Lung microvascular endothelial cell (primary cell): Measurements from ENCODE around the gene SEMA4C. TPM values are rescaled to one million over a fixed set of nuclear protein-coding genes. Genes with fewer than 3 reads are reported as not detected.

Experiments
- DNase-seq, 2 donors: peaks; one replicate each; pipeline versions ENCODE4 v3.0.0 to v3.0.0-alpha.2; 2010; ENCODE audit warnings: low read depth in 2 of 2
- total RNA-seq: library from RNA; depleted of rRNA; stranded (reverse); fragments of >200 nt; gene quantifications from 2 replicates; pipeline ENCODE4 v1.2.1, GENCODE V29; 2014

Gene SEMA4C
- total RNA-seq, 1 donor from 2014 or later = 20.8 TPM

GRCh38 chr2:96881349-96882195 is 11.7 kb upstream of the SEMA4C start:
- DNase-seq = no peak

GRCh38 chr2:96880891-96881273 is 11.0 kb upstream of the SEMA4C start:
- no peak for DNase-seq

GRCh38 chr2:96879545-96880040 is 9.7 kb upstream of the SEMA4C start:
- no peak for DNase-seq

DNA sequence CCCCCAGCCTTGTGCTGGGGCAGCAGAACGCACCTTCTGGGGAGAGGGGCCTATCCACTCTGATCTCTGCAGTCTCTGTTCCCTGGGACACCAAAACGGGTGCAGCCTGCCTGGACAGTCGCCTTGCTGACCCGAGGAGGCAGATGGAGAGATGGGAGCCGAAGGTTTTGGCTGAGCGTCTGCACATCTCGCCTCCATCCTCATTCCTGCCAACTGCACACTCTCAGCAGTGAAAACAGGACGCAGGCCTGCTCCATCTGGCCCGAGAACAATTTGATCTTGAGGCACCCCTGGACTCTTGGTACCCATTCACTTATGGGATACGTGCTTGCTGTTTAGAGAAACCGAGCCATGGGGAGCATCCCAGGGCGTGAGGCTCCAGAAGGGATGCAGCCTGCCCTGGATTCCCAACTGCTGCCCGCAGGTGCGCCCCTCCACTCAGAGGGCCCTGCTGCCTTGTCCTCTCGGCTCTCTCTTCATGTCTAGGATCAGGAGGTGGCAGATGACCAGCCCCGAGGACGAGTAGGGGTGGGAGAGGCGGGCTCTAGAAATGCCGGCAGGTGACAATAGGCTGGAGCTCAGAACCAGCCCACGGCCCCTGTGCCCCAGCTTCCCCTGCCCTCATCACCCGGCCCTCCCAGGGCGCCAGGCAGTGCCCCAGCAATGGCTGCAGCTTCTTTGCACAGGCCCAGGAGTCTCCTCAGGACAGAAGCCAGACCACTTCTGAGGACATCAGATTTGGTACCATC is 9.1 kb upstream of the SEMA4C start:
- no peak for DNase-seq

DNA sequence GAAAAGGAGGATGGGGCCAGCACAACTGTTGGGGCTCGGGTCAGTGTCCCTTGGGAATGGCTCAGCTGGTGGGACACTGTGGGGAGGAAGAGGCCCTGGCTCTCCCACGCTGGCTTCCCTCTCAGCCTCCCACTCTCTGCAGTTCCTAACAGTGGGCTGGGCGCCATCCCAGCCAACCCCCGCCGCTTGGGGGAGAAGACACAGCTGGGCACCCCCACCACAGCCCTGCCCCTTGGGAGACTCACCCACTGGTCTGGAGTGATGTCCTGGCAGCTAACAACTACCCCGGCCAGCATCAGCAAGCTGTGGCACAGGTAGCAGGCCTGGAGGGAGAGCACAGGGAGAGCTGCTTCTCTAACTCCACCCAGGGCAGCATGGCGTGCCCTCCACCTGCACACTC is 8.3 kb upstream of the SEMA4C start:
- no peak for DNase-seq

DNA sequence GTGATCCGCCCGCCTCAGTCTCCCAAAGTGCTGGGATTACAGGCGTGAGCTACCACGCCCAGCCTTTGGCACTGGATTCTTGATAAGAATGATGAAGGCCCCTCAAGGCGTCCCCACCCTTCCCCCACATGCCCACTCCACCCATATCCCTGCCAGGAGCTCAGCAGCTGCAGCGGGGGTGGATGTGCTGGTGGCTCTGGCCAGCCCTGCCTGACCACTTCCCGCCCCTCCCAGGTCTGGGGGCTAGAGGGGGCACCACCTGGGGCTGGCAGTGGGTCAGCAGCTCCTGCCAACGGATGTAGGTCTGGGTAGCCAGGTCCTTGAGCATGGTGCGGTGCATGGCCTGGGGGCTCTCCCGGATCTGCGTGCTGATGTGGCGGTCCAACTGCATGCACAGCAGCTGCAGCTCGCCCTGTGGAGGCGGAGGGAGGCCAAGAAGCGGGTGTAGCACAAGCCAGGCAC is 7.8 kb upstream of the SEMA4C start:
- no peak for DNase-seq

DNA sequence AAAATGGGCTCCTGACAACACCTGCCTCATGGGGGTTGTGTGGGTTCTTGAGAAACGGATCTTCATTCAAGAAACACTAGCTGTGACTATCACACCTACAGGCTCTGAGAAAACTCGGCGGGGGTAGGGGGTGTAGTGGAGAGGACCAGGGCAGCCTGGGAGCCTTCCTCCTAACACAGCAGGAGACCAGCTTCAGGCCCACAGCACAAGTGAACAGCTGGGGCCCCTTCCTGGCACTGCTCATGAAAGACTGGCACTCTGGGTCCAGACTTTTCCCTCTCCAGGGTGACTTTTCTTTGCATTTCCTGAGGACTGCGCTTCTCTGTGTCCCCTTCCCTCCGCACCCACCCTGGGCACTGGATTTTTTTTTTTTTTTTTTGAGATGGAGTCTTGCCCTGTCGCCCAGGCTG is 7.2 kb upstream of the SEMA4C start:
- DNase-seq = no peak

GRCh38 chr2:96876269-96877041 is 6.6 kb upstream of the SEMA4C start:
- no peak for DNase-seq

DNA sequence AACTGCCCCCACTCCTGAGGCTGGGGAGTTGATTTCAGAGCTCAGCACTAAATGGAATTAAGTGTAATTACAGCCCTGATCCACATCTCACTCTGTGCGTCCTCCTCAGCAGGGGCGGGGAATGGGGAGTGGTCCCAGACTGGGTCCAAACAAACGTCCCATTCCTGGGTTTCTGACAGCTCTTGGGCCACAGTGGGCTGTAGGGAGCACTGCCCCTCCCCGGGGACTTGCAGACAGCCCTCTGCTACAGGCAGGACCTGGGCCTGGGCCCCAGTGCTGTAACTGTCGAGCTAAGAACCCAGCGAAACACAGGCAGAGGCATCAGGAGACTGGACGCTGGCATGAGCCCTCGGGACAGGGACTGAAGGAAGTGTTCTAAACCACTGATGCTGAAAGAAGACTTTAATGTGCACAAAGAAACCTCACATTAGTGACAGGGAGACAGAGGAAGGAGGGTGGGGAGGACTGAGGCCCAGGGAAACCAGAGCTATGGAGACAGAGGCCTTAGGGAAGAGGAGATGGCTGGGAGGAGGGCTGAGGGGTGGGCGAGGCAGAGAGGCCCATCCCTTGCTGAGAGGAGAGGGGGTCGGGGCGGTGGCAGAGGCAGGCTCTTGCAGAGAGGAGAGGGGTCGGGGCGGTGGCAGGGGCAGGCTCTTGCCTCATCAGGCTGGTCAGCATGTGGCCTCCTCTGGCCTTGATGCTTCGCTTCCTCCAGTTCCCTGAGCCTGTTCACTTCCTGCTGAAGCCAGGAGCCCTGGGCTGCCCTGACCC is 5.8 kb upstream of the SEMA4C start:
- DNase-seq = no peak

DNA sequence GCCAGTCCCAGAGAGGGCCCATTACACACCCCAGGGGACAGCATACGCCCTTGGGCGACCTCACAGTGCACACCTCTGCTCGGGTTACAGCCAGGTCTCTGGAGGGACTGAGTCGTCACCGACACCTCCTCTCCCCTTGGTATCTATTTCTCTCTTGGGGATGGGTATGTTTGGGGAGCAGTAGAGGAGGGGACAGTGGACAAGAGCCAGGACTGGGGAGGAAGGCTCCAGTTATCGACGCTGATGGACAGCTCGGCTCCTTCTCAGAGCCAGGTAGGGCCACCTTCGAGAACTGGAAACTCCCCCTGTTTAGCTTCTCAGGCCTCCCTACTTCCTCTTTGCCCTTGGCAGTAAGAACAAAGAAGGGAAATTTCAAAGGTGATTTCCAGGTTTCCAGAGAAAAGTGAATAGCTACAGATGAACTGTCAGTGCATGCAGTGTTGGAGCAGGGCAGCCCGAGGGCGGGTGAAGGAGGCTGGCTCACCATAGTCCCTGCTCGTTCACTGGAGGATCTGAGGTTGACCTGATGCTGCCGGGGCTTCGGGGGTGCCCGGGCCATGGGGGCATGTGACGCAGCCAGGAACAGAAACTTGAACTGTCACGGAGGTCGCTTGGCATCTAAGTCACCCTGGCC is 4.4 kb upstream of the SEMA4C start:
- peak in 1 of 2 donors; percentile 19 for DNase-seq

- peak in 1 of 2 donors; percentile 68 for DNase-seq
Measured at GRCh38 chr2:96873651-96874096, 3.8 kb upstream of the SEMA4C start.

DNA sequence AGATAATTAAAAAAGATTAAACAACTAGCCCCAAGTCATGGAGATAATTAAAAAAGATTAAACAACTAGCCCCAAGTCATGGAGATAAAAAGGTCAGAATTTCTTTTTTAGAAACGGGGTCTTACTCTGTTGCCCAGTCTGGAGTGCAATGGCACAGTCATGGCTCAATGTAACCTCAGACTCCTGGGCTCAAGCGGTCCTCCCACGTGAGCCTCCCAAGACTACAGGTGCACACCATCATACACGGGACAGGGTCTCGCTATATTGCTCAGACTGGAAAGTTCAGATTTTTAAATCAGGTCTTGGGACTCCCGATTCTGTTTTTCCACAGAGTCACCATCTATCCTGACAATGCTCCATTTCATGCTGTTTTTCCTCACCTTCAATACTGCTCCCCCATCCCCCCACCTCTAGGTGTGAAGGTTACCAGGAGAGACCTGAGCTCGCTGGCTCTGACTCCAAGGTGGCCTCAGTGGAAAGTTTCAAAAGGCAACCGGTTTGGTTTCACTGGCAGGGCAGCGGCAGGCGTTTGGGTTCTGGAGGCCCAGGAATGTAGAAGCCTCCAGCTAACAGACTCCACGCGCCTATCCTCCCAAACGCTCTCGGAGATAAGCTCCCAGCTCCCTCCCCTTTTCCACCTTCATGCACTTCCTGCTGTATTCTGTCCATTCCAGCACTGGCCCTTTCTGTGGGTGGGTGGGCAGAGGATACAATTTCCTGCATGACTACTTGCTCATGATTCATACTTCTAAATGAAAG is 2.9 kb upstream of the SEMA4C start:
- DNase-seq = peak in 1 of 2 donors; percentile 56

DNA sequence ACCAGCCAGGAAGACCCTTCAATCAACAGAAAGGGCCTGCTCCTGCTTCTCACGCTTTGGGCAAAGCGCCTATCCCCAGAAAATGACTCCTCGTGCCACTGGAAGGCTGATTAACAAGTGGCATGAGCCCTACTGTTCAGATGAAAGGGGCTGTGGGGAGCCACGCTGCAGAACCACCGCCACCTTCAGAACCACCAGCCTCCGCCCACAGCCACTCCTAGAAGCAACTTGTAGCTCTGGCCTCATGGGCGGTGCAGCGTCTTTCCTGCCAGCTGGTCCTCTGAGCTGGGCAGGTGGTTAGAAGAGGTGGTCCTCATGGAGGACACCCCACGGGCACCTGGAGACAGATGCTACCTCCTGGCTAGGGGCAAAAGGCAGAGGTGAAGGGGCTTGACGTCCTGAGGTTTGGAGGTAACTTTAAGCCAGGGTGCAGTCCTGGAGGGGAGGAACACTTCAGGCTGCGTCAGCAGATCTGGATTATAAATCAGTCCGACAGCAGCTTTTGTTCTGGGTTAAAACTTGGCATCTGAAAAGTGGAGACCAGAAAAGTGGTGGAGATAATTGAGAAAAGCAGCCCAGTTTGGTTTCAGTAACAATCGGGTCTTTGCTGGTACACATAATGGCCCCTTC is 861 bp upstream of the SEMA4C start:
- peak in 1 of 2 donors; percentile 16 for DNase-seq

- peak; percentile 29 to 92 for DNase-seq
Measured at GRCh38 chr2:96869281-96869821, 529 bp downstream of the SEMA4C start.

GRCh38 chr2:96868555-96869280 is 1.2 kb downstream of the SEMA4C start:
- peak; percentile 45 to 75 for DNase-seq

- DNase-seq = peak in 1 of 2 donors; percentile 48
Measured at GRCh38 chr2:96867756-96868554, 1.9 kb downstream of the SEMA4C start.
